HG02885 (cell line): ENCODE data around the gene MTOR.
"Not testable (repeated sequence)": the region's sequence is repeated elsewhere in the genome, so short reads cannot be mapped to it uniquely, and the experiment has no call there.

Experiments
- ATAC-seq: cut with Tn5 transposase; IDR thresholded peaks from one replicate; pipeline ENCODE4 v1.9.1; 2021; ENCODE audit warnings: mild to moderate bottlenecking; ENCODE audit not compliant: unreplicated experiment, poor library complexity

MTOR gene

GRCh38 chr1:11070876-11071275, 191.5 kb downstream of the MTOR start:
- ATAC-seq: no peak

- ATAC-seq: no peak
These were observed 193.5 kb downstream of the MTOR start for GRCh38 chr1:11068600-11069473.

- ATAC-seq: no peak
These were observed 194.4 kb downstream of the MTOR start for GRCh38 chr1:11067716-11068599.

GRCh38 chr1:11065796-11066195, 196.6 kb downstream of the MTOR start:
- ATAC-seq: no peak

- no peak for ATAC-seq
These were observed 197.4 kb downstream of the MTOR start for GRCh38 chr1:11064942-11065341.

GRCh38 chr1:11063937-11064537, 198.3 kb downstream of the MTOR start:
- ATAC-seq: not testable (repeated sequence)

GRCh38 chr1:11062965-11063401, 199.4 kb downstream of the MTOR start:
- peak; percentile 29 for ATAC-seq

- no peak for ATAC-seq
These were observed 200.5 kb downstream of the MTOR start for GRCh38 chr1:11061652-11062365.

GRCh38 chr1:11059968-11060830, 202.2 kb downstream of the MTOR start, which contains the start of gene SRM:
TSS of gene SRM (minus strand) at chr1:11060018. CDS start at chr1:11059943, 75 bp downstream.
- peak; percentile 92 for ATAC-seq

- peak; percentile 0 for ATAC-seq
These were observed 203.0 kb downstream of the MTOR start for GRCh38 chr1:11059155-11059967.

- ATAC-seq: no peak
These were observed 203.7 kb downstream of the MTOR start for GRCh38 chr1:11058595-11059154.

- no peak for ATAC-seq
These were observed 204.3 kb downstream of the MTOR start for GRCh38 chr1:11058026-11058425.

- no peak for ATAC-seq
These were observed 204.9 kb downstream of the MTOR start for GRCh38 chr1:11057477-11057876.
